Endothelial cell of umbilical vein (primary cell): ENCODE measurements around the gene PKN3. TPM values are rescaled to one million over a fixed set of nuclear protein-coding genes. Genes with fewer than 3 reads are reported as not detected.

Source experiments
- BruUV-seq: library from RNA; stranded (reverse); fragments of 400-500 nt; replicated peaks from 2 replicates; lab custom pipeline; 2021; lab: Mats Ljungman, UMichigan
- CTCF ChIA-PET: fragments of 300-600, 350-600 bp; sonication (Branson Sonifier 250); formaldehyde crosslinking; loops from one replicate; lab custom pipeline; 2021; ENCODE audit warnings: antibody characterized with exemption, inconsistent platforms; lab: Charles Lee
- POLR2A ChIA-PET: fragments of 300-600, 350-600 bp; sonication (Branson Sonifier 250); formaldehyde crosslinking; loops from one replicate; lab custom pipeline; 2021; ENCODE audit warnings: antibody characterized with exemption, inconsistent platforms; lab: Charles Lee
- DNase-seq: peaks from one replicate; pipeline ENCODE4 v3.0.0-alpha.2; 2011; ENCODE audit warnings: low read depth, low spot score
- FAIRE-seq: peaks from 2 replicates; lab custom pipeline; 2011; peaks lifted over from hg19 to GRCh38; lab: Jason Lieb, UNC
- H2AFZ ChIP-seq: 2 replicates; pipeline ENCODE4 v1.6.0; 2012; ENCODE audit warnings: low read depth, low read length, control low read depth, inconsistent platforms
- H3K27ac ChIP-seq: 2 replicates; pipeline ENCODE4 v1.5.1; 2011; ENCODE audit warnings: low read depth, mild to moderate bottlenecking, control low read depth, low read length, moderate library complexity; ENCODE audit not compliant: insufficient read depth
- H3K27me3 ChIP-seq, 2 experiments: 2 replicates each; pipeline versions ENCODE4 v1.6.0 to v1.6.1; 2011; ENCODE audit warnings: low read length in 2 of 2, mixed read lengths in 1 of 2; ENCODE audit not compliant: control insufficient read depth in 2 of 2, insufficient read depth in 2 of 2
- H3K36me3 ChIP-seq, 2 experiments: 2 replicates in 1 of 2; 3 replicates in 1 of 2; pipeline ENCODE4 v1.5.1; 2011; ENCODE audit warnings: low read length in 2 of 2, mild to moderate bottlenecking in 1 of 2, moderate library complexity in 1 of 2; ENCODE audit not compliant: control insufficient read depth in 2 of 2, insufficient read depth in 2 of 2; ENCODE audit errors: extremely low read depth in 1 of 2
- H3K4me1 ChIP-seq: 3 replicates; pipeline ENCODE4 v1.5.1; 2011; ENCODE audit warnings: mild to moderate bottlenecking, low read length; ENCODE audit not compliant: control insufficient read depth, insufficient read depth; ENCODE audit errors: extremely low read depth
- H3K4me2 ChIP-seq: 2 replicates; pipeline ENCODE4 v1.6.1; 2011; ENCODE audit warnings: low read length, control low read depth, mixed read lengths; ENCODE audit not compliant: insufficient read depth
- H3K4me3 ChIP-seq, 3 experiments: fragments of 200-600 bp in 1 of 3; sonication (generic), shearing (Covaris generic) in 1 of 3; replicated peaks in 1 of 3; 2 replicates each; pipeline ENCODE4 v1.5.1; 2011 to 2016; ENCODE audit warnings: control low read depth in 3 of 3, low read length in 3 of 3, mild to moderate bottlenecking in 2 of 3, inconsistent platforms in 1 of 3, low read depth in 1 of 3, moderate library complexity in 1 of 3; ENCODE audit not compliant: insufficient read depth in 1 of 3
- H3K79me2 ChIP-seq: 2 replicates; pipeline ENCODE4 v1.6.0; 2012; ENCODE audit warnings: low read length, inconsistent platforms; ENCODE audit not compliant: control insufficient read depth, insufficient read depth
- H3K9ac ChIP-seq: replicated peaks from 2 replicates; pipeline ENCODE3; 2011; ENCODE audit warnings: low read length, control low read depth; ENCODE audit not compliant: insufficient read depth; ENCODE audit errors: extremely low read depth
- H3K9me1 ChIP-seq: replicated peaks from 3 replicates; pipeline ENCODE4 v1.6.0; 2011; ENCODE audit warnings: mild to moderate bottlenecking, low read length; ENCODE audit not compliant: control insufficient read depth, insufficient read depth; ENCODE audit errors: extremely low read depth
- H3K9me3 ChIP-seq: replicated peaks from 2 replicates; pipeline ENCODE4 v1.5.1; 2012; ENCODE audit warnings: low read length, inconsistent platforms; ENCODE audit not compliant: control insufficient read depth, insufficient read depth
- H4K20me1 ChIP-seq: replicated peaks from 2 replicates; pipeline ENCODE3; 2011; ENCODE audit warnings: mild to moderate bottlenecking, low read length; ENCODE audit not compliant: control insufficient read depth, insufficient read depth; ENCODE audit errors: extremely low read depth
- EZH2 ChIP-seq: IDR thresholded peaks from 2 replicates; pipeline ENCODE4 v1.6.1; 2012; ENCODE audit warnings: borderline replicate concordance, low read depth, mild to moderate bottlenecking, moderate library complexity, low read length, inconsistent platforms; ENCODE audit not compliant: severe bottlenecking
- GATA2 ChIP-seq: IDR thresholded peaks from 2 replicates; pipeline ENCODE4 v1.7.0; 2011; ENCODE audit warnings: low read depth, mild to moderate bottlenecking, moderate library complexity, mixed read lengths, low read length; ENCODE audit not compliant: insufficient read length, insufficient read depth
- JUN ChIP-seq: IDR thresholded peaks from 2 replicates; pipeline ENCODE4 v1.6.1; 2011; ENCODE audit warnings: borderline replicate concordance, low read depth; ENCODE audit not compliant: insufficient read length, insufficient read depth
- MAX ChIP-seq: IDR thresholded peaks from 2 replicates; pipeline ENCODE4 v1.6.1; 2011; ENCODE audit not compliant: insufficient read depth, insufficient read length
- POLR2A ChIP-seq: IDR thresholded peaks from 2 replicates; pipeline ENCODE4 v1.6.1; 2012; ENCODE audit warnings: low read depth, mild to moderate bottlenecking, control low read depth, low read length
- POLR2AphosphoS5 ChIP-seq: IDR thresholded peaks from 2 replicates; pipeline ENCODE4 v1.6.1; 2012; ENCODE audit warnings: low read depth, mild to moderate bottlenecking, control low read depth, low read length, moderate library complexity; ENCODE audit not compliant: insufficient read depth
- dilution Hi-C: fragments of 300-500 bp; cut with MboI; formaldehyde crosslinking; loops from one replicate; pipeline ENCODE4 v1.15.0; 2019; ENCODE audit warnings: low sequenced_read_pairs; ENCODE audit not compliant: extremely low pct_ligation_motif_present
- intact Hi-C: fragments of 100-400 bp; cut with micrococcal nuclease; formaldehyde crosslinking; loops from one replicate; pipeline ENCODE4 v1.10.0; 2022
- polyA plus RNA-seq, 4 experiments: library from polyadenylated mRNA; depleted of rRNA in 3 of 4; stranded (reverse) in 3 of 4; unstranded in 1 of 4; fragments of >200 nt; gene quantifications; 2 replicates each; pipeline versions ENCODE4 v1.2.1 to v1.2.3, GENCODE V29; 2011 to 2012; ENCODE audit warnings: missing spikeins in 1 of 4
- total RNA-seq: library from RNA; stranded (reverse); gene quantifications from 2 replicates; pipeline ENCODE4 v1.2.3, GENCODE V29; 2021

The PKN3 gene
- total and polyA plus RNA-seq, 2 donors (not counting 3 experiments of a cell fraction or from before 2014, with no cell fraction given): 29.5 to 40.4 TPM

DNA sequence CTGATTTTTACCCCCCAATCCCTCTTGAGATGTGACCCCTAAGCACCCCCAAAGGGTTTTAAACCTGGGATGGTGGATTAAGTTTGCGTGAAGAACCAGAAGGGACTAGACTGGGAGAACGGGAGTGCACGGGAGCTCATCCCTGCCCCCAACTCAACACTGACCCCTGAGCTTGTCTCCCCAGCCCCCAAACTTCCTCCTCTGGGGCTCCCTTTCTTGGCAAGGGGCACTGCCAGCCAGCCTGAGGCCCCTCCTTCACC lies 18.3 kb upstream of the PKN3 start:
- peak overlapping the region; percentile 91 for H3K4me2 ChIP-seq
- TF ChIP-seq EZH2: no peak
- TF ChIP-seq GATA2: no peak
- no peak for TF ChIP-seq JUN
- TF ChIP-seq MAX: no peak
- TF ChIP-seq POLR2AphosphoS5: no peak
- no peak for TF ChIP-seq POLR2A
- dilution Hi-C loops (no loop called here), intact Hi-C loops (no loop called here)
- ChIA-PET CTCF (interaction anchor here (0.9 to 1.7 kb wide), 6 partner anchors 11 to 135 kb away, joined by 3 to 10 read pairs (median 4); partner anchors contain the start of genes DYNC2I2, ENDOG and PKN3), POLR2A (interaction anchor here (0.6 to 0.9 kb wide), 2 partner anchors 42 to 49 kb away, joined by 3 to 4 read pairs; no protein-coding TSS in a partner anchor)
- no peak for FAIRE-seq
- no peaks in the 10 kb centered on the region for H3K36me3 ChIP-seq
- H4K20me1 ChIP-seq: no peaks in the 10 kb centered on the region
- DNase-seq: no peak
- H3K9me1 ChIP-seq: no peaks in the 10 kb centered on the region
- peak overlapping the region; percentile 92 for H3K9ac ChIP-seq
- peaks cover 11% of the 10 kb centered on the region for H3K4me1 ChIP-seq
- H3K27me3 ChIP-seq: no peaks in the 10 kb centered on the region
- H3K9me3 ChIP-seq: no peaks in the 10 kb centered on the region
- peak overlapping the region; percentile 65 for H3K27ac ChIP-seq
- H3K4me3 ChIP-seq: peak overlapping the region; percentile 58 to 90 (median 87)
- TSS peak; percentile 62 for BruUV-seq
- H3K79me2 ChIP-seq: peaks cover 10% of the 10 kb centered on the region
- peak overlapping the region; percentile 59 for H2AFZ ChIP-seq
